ENCODE results near the gene ING1. TPM values are rescaled to one million over a fixed set of nuclear protein-coding genes. Genes with fewer than 3 reads are reported as not detected.

Gene ING1
- total and polyA plus RNA-seq, 2 of the 4 experiments (the other 2 are of a cell fraction), result 9.1 to 13.5 TPM

GRCh38 chr13:110683921-110684320, 29.6 kb upstream of the ING1 start (continued):
- TF ChIP-seq MAFK (IDR thresholded peaks at IDR 0.05; ENCODE audit: low read depth, low read length), result no peak

GRCh38 chr13:110684388-110685056, 29.0 kb upstream of the ING1 start:
- Histone ChIP-seq H3K4me3 (ENCODE audit: insufficient read depth, low read depth, low read length) (no peak overlapping the region), H3K56ac (ENCODE audit: extremely low read depth, insufficient read depth, low read length) (no peak overlapping the region), H3K4me1 (ENCODE audit: control insufficient read depth, insufficient read depth, low read length) (peaks cover 3% of the 10 kb centered on the region; the same call in 1 of the 2 replicates), H3K9me1 (ENCODE audit: insufficient read depth, low read length) (0 out of 2 replicates have a peak, but pooled peaks cover 2% of the 10 kb centered on the region), H2BK5ac (ENCODE audit: low read depth, low read length, poor library complexity, severe bottlenecking) (no peak overlapping the region), H3K4me2 (ENCODE audit: low read depth, low read length) (no peak overlapping the region), H3K9ac (ENCODE audit: low read depth, low read length) (no peak overlapping the region), H3K14ac (replicated peaks; ENCODE audit: low read depth, low read length) (no peak overlapping the region), H2AFZ (replicated peaks; ENCODE audit: low read length, poor library complexity) (no peak overlapping the region), H2AK5ac (ENCODE audit: low read depth, low read length) (no peak overlapping the region), H2BK120ac (ENCODE audit: low read depth, low read length) (no peak overlapping the region), H3K27ac (ENCODE audit: insufficient read depth, low read length) (peak overlapping the region; percentile 15; the same call in 1 of the 2 replicates), H3K36me3 (ENCODE audit: control insufficient read depth, insufficient read depth, low read length) (peaks cover 54% of the 10 kb centered on the region), H4K8ac (ENCODE audit: low read depth in 2 of 2, low read length in 2 of 2) (no peak overlapping the region), H4K5ac (ENCODE audit: low read depth, low read length) (peak overlapping the region; percentile 24; the same call in 1 of the 2 replicates), H3K79me1 (ENCODE audit: low read depth in 1 of 2, low read length in 2 of 2) (peaks cover 6 to 22% of the 10 kb centered on the region in 2 experiments), H3K4ac (ENCODE audit: low read depth, low read length) (no peak overlapping the region), H3K27me3 (ENCODE audit: control insufficient read depth, insufficient read depth, low read length) (no peaks in the 10 kb centered on the region), H4K91ac (ENCODE audit: insufficient read depth, low read depth, low read length) (no peak overlapping the region), H4K20me1 (ENCODE audit: insufficient read depth, low read length) (no peaks in the 10 kb centered on the region; the same call in 1 of the 2 replicates), H2BK20ac (ENCODE audit: low read depth, low read length) (no peak overlapping the region), H3K23ac (ENCODE audit: low read depth, low read length) (no peak overlapping the region; the same call in 1 of the 2 replicates), H3K9me3 (ENCODE audit: control insufficient read depth, insufficient read depth, low read length) (no peaks in the 10 kb centered on the region), H2BK15ac (ENCODE audit: low read depth, low read length) (no peak overlapping the region), H2AK9ac (replicated peaks; ENCODE audit: low read depth, low read length, poor library complexity) (no peak overlapping the region), H3K18ac (ENCODE audit: low read depth, low read length) (no peak overlapping the region; the same call in 1 of the 2 replicates)
- ATAC-seq (ENCODE audit: low read depth) (no peak; the same call in 1 of the 2 replicates), DNase-seq (no peak)
- no TSS peak for BruUV-seq (replicated peaks)
- dilution Hi-C loops (cut with HindIII; ENCODE audit: low sequenced_read_pairs, unreplicated experiment) (no loop called here), in situ Hi-C loops (cut with MboI; ENCODE audit: low sequenced_read_pairs) (no loop called here), intact Hi-C loops (cut with micrococcal nuclease) (no loop called here)
- WGBS, 2 experiments (ENCODE audit: extremely low coverage in 2 of 2, insufficient read length in 1 of 2), result no CpG with 5 or more reads among the region's 8 CpGs
- ChIA-PET POLR2A (ENCODE audit: unreplicated experiment) (interaction anchor here (0.5 kb wide), 1 partner anchor 333 kb away, joined by 7 read pairs; no protein-coding TSS in a partner anchor), CTCF (interaction anchor here (1.6 kb wide), 1 partner anchor 40 kb away, joined by 4 read pairs; no protein-coding TSS in a partner anchor)
- TF ChIP-seq ELK1 (IDR thresholded peaks at IDR 0.05; ENCODE audit: borderline replicate concordance, low read depth, low read length), result no peak
- no peak for TF ChIP-seq NFE2L2 (IDR thresholded peaks at IDR 0.05; ENCODE audit: low read depth, low read length)
- TF ChIP-seq CHD1 (IDR thresholded peaks at IDR 0.05; ENCODE audit: low read depth, low read length), result no peak
- TF ChIP-seq CEBPB (IDR thresholded peaks at IDR 0.05; ENCODE audit: low read depth, low read length), result no peak
- TF ChIP-seq RFX5 (IDR thresholded peaks at IDR 0.05; ENCODE audit: low read depth, low read length), result no peak
- TF ChIP-seq MAZ (IDR thresholded peaks at IDR 0.05; ENCODE audit: borderline replicate concordance, low read depth, low read length), result no peak
- no peak for TF ChIP-seq CTCF (conservative IDR thresholded peaks at IDR 0.05; ENCODE audit: low read depth, low read length)
- no peak for TF ChIP-seq RAD21 (IDR thresholded peaks at IDR 0.05; ENCODE audit: low read length)
- TF ChIP-seq RCOR1 (IDR thresholded peaks at IDR 0.05; ENCODE audit: insufficient replicate concordance, low read length), result no peak
- TF ChIP-seq BHLHE40 (IDR thresholded peaks at IDR 0.05; ENCODE audit: low read depth, low read length), result no peak
- TF ChIP-seq USF2 (IDR thresholded peaks at IDR 0.05; ENCODE audit: low read depth, low read length), result no peak
- TF ChIP-seq MAFK (IDR thresholded peaks at IDR 0.05; ENCODE audit: low read depth, low read length), result no peak

All from IMR-90 (cell line).